Heart right ventricle (tissue), 16 donors: Measurements from ENCODE around the gene COX8C. TPM values are rescaled to one million over a fixed set of nuclear protein-coding genes. Genes with fewer than 3 reads are reported as not detected.

Experiments used
- ATAC-seq, 8 donors: fragments of 200-7000 bp; cut with Tn5 transposase; one replicate each; pipeline ENCODE4 v1.9.1; 2020; ENCODE audit warnings: mild to moderate bottlenecking in 8 of 8, moderate library complexity in 8 of 8, moderate number of reproducible peaks in 1 of 8
- DNase-seq, 2 donors: peaks; one replicate each; pipeline ENCODE4 v3.0.0-alpha.2; 2020
- H3K27ac ChIP-seq, 10 donors: fragments of 200-600 bp; sonication (generic) in 2 of 10; one replicate each; pipeline versions ENCODE4 v1.5.0 to v1.8.0; 2020 to 2022; ENCODE audit warnings: mild to moderate bottlenecking in 3 of 10
- H3K27me3 ChIP-seq, 7 donors: fragments of 200-600 bp; one replicate each; pipeline ENCODE4 v1.8.0; 2021 to 2022; ENCODE audit warnings: mild to moderate bottlenecking in 2 of 7
- H3K36me3 ChIP-seq, 9 donors: fragments of 200-600 bp; sonication (generic) in 1 of 9; one replicate each; pipeline versions ENCODE4 v1.5.0 to v1.8.0; 2020 to 2022; ENCODE audit warnings: mild to moderate bottlenecking in 2 of 9
- H3K4me1 ChIP-seq, 9 donors: fragments of 200-600 bp; sonication (generic) in 1 of 9; one replicate each; pipeline versions ENCODE4 v1.5.0 to v1.8.0; 2020 to 2022; ENCODE audit warnings: mild to moderate bottlenecking in 4 of 9
- H3K4me3 ChIP-seq, 10 donors: fragments of 200-600 bp; sonication (generic) in 2 of 10; one replicate each; pipeline versions ENCODE4 v1.5.0 to v1.8.0; 2020 to 2022; ENCODE audit warnings: mild to moderate bottlenecking in 7 of 10, moderate library complexity in 2 of 10
- H3K9me3 ChIP-seq, 11 donors: fragments of 200-600 bp in 10 of 11; sonication (generic) in 2 of 11; one replicate each; pipeline versions ENCODE4 v1.5.0 to v1.8.0; 2013 to 2022; ENCODE audit warnings: mild to moderate bottlenecking in 2 of 11, control low read depth in 1 of 11, moderate library complexity in 1 of 11
- CTCF ChIP-seq, 9 donors: fragments of 200-600 bp; sonication (generic) in 2 of 9; IDR thresholded peaks; one replicate each; pipeline versions ENCODE4 v1.5.0 to v1.8.0; 2021 to 2022; ENCODE audit warnings: antibody characterized with exemption in 9 of 9, mild to moderate bottlenecking in 5 of 9, moderate library complexity in 1 of 9
- WGBS, 2 donors: extraction: QIAGEN DNeasy Blood & Tissue Kit; methylation state at CpG; one replicate each; pipeline ENCODE4 v1.1.7; 2013; ENCODE audit warnings: inconsistent platforms in 1 of 2; 5-methylcytosine and 5-hydroxymethylcytosine counted together
- intact Hi-C, 10 donors: fragments of 100-400 bp; cut with DNase I; formaldehyde crosslinking; loops; one replicate each; pipeline versions ENCODE4 v1.11.1 to v1.14.2; 2022
- polyA plus RNA-seq, 2 donors: library from polyadenylated mRNA; stranded (reverse); fragments of 200-250 nt; gene quantifications; one replicate each; pipeline ENCODE4 v1.2.3, GENCODE V29; 2013
- total RNA-seq, 10 donors: library from RNA; stranded (reverse); fragmentation: NEBNext Ultra II Directional in 3 of 10; extraction: Animal tissue kit (Norgen Biotek cat#: 25700) in 3 of 10; gene quantifications; one replicate each; pipeline versions ENCODE4 v1.2.1 to v1.2.4, GENCODE V29; 2021 to 2023
- donor health status: Arrhythmogenic right ventricular cardiomyopathy.
- donor health status: ischemic (EF 13 %, LVEDD 7.1; RV severe dilation, severe dysfunction).
- donor health status: healthy with polysubstance abuse.
- donor health status: DM: no; HTN: yes; CAD: no.
- donor health status: DM: no; HTN: no; CAD: no.
- donor health status: ischemic (EF 25% LVEDD 6.9; RV normal size, moderate dysfunction).
- donor health status: ischemic (EF 25% LVEDD 5.7; RV mildly dilated, moderate dysfunction).
- donor health status: healthy.
- donor health status: DM: yes; HTN: yes; CAD: no.
- donor health status: Ischemic cardiomyopathy.
- donor health status: ischemic (EF 35%, LVEDD 5.7; RV mildly dilated, moderate dysfunction).
- donor health status: nonischemic (EF 11% LVEDD 7.7; RV severe dilation, severe dysfunction).
- donor health status: DM: yes; HTN: yes; CAD: no.
- donor health status: PGD.
- donor health status: ischemic (EF 29% LVEDD 5.4; RV normal size, mild dysfunction).
- donor health status: nonischemic (EF 23%, LVEDD 6.1; RV moderate dilation, normal function).

The COX8C gene
- total and polyA plus RNA-seq, 12 donors, result 0.61 to 1.3 (median 0.72) TPM; not detected in 7

DNA sequence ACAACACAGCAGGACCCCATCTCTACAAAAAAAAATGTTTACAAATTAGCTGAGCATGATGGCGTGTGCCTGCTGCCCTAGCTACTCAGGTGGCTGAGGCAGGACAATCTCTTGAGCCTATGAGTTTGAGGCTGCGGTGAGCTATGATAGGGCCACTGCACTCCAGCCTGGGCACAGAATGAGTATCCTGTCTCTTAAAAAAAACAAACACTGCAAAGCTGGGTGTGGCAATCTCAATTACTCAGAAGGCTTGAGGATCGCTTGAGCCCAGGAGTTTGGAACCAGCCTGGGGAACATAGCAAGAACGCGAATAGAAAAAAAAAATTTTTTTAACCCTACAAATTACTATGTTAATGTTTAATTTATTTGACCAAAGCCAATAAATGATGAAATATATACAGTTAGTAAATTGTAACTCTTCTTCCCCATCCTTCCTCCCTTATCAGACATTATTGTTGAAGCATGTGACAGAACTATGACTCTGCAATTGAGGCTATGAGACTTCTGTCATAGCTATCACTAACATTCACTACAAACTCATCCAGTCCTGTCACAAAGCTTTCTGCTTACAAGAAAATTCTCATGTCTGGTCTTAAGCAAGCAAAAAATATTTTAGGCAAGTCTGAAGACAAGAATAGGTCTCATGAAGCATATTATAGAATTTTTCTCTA, 23.9 kb upstream of the COX8C start:
- H3K36me3 ChIP-seq, result peaks cover 0 to 9% (median 0%) of the 10 kb centered on the region in 9 donors
- H3K27me3 ChIP-seq, result no peaks in the 10 kb centered on the region
- H3K9me3 ChIP-seq, result no peaks in the 10 kb centered on the region
- DNase-seq (no peak), ATAC-seq (no peak)
- H3K4me1 ChIP-seq, result peaks cover 0 to 66% (median 46%) of the 10 kb centered on the region in 9 donors
- 92 to 95% methylated on average over 5 of the region's 5 CpGs for WGBS, 2 donors
- TF ChIP-seq CTCF (IDR thresholded peaks at IDR 0.05), result no peak
- H3K27ac ChIP-seq, result no peak overlapping the region
- intact Hi-C loops, result no loop called here
- no peak overlapping the region for H3K4me3 ChIP-seq

DNA sequence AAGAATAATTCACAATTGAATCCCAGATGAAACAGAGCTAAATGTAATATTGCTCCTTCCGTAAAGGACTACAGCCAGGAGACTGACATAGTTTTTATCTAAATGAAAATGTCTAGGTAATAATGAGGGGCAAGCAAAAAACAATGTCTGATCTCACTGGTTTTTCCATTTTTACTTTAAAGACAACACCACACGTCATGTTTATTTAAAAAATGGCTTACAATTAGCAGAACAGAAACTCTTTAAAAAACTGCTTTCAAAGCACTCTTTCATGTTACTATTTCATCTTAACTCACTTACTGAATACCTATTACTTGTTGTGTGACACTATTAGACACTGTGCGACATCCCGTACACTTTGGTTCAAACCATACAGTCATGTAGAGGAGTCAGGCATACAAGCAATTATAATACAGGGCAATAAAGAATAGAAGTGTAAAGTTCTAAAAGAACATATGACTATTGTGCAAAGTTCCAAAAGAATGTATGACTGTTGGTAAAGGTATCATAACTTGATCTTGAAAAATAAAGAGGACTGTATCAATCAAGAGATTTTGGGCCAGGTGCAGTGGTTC, 23.3 kb upstream of the COX8C start:
- H3K27me3 ChIP-seq, result no peaks in the 10 kb centered on the region
- H3K4me3 ChIP-seq, result no peak overlapping the region
- DNase-seq, result no peak
- peaks cover 0 to 9% (median 0%) of the 10 kb centered on the region in 9 donors for H3K36me3 ChIP-seq
- no peaks in the 10 kb centered on the region for H3K9me3 ChIP-seq
- 92 to 99% methylated on average over 4 of the region's 4 CpGs for WGBS, 2 donors
- no peak for ATAC-seq
- peaks cover 0 to 60% (median 40%) of the 10 kb centered on the region in 9 donors for H3K4me1 ChIP-seq
- intact Hi-C loops, result no loop called here
- no peak overlapping the region for H3K27ac ChIP-seq
- TF ChIP-seq CTCF (IDR thresholded peaks at IDR 0.05), result no peak

GRCh38 chr14:93326196-93326595, 20.8 kb upstream of the COX8C start:
- no peak for TF ChIP-seq CTCF (IDR thresholded peaks at IDR 0.05)
- DNase-seq (no peak), ATAC-seq (no peak)
- 97 to 98% methylated on average over 5 of the region's 5 CpGs for WGBS, 2 donors
- Histone ChIP-seq H3K27ac (no peak overlapping the region), H3K9me3 (no peaks in the 10 kb centered on the region), H3K36me3 (peaks cover 0 to 9% (median 0%) of the 10 kb centered on the region in 9 donors), H3K4me3 (no peak overlapping the region), H3K27me3 (no peaks in the 10 kb centered on the region), H3K4me1 (peaks cover 0 to 53% (median 37%) of the 10 kb centered on the region in 9 donors)
- intact Hi-C loops, result no loop called here

DNA sequence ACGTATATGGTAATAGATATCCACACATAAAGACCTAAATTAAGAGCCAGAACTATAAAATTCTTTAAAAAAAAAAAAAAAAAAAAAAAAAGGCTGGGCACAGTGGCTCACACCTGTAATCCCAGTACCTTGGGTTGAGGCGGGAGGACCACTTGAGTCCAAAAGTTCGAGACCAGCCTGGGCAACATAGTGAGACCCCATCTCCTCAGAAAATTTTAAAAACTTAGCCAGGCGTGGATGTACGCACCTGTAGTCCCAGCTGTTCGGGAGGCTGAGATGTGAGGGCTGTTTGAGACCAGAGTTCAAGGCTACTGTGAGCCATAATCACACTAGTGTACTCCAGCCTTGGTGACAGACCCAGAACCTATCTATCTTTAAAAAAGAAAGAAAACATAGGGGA, 18.4 kb upstream of the COX8C start:
- peaks cover 0 to 56% (median 34%) of the 10 kb centered on the region in 9 donors for H3K4me1 ChIP-seq
- WGBS, 2 donors, result 97 to 99% methylated on average over 6 of the region's 6 CpGs
- H3K27ac ChIP-seq, result no peak overlapping the region
- ATAC-seq, result no peak
- no peak for TF ChIP-seq CTCF (IDR thresholded peaks at IDR 0.05)
- DNase-seq, result no peak
- intact Hi-C loops, result no loop called here
- H3K36me3 ChIP-seq, result peaks cover 0 to 9% (median 0%) of the 10 kb centered on the region in 9 donors
- H3K4me3 ChIP-seq, result no peak overlapping the region
- no peaks in the 10 kb centered on the region for H3K9me3 ChIP-seq
- H3K27me3 ChIP-seq, result no peaks in the 10 kb centered on the region
